Measurements from ENCODE around the gene TMEM88.

TMEM88 gene

GRCh38 chr17:7833011-7833794 is 21.7 kb upstream of the TMEM88 start:
- DNase-seq = no peak

- peak; percentile 93 for DNase-seq
These were observed 20.9 kb upstream of the TMEM88 start, which contains the start of gene KDM6B for GRCh38 chr17:7833795-7834541. Gene KDM6B (plus strand): TSS chr17:7834217. CDS start chr17:7845555, 11,338 bp downstream.

- DNase-seq = no peak
These were observed 20.3 kb upstream of the TMEM88 start for GRCh38 chr17:7834542-7834956.

- peak; percentile 99 for DNase-seq
These were observed 19.7 kb upstream of the TMEM88 start for GRCh38 chr17:7834957-7835813.

- peak; percentile 80 for DNase-seq
These were observed 18.9 kb upstream of the TMEM88 start for GRCh38 chr17:7835814-7836595.

GRCh38 chr17:7836596-7837407 is 18.1 kb upstream of the TMEM88 start:
- DNase-seq = peak; percentile 90

GRCh38 chr17:7837408-7838088 is 17.3 kb upstream of the TMEM88 start:
- DNase-seq = no peak

GRCh38 chr17:7838090-7839075 is 16.5 kb upstream of the TMEM88 start:
- peak; percentile 80 for DNase-seq

GRCh38 chr17:7839190-7839875 is 15.5 kb upstream of the TMEM88 start:
- DNase-seq = no peak

GRCh38 chr17:7839876-7840261 is 15.0 kb upstream of the TMEM88 start:
- DNase-seq = no peak

- DNase-seq = no peak
These were observed 14.4 kb upstream of the TMEM88 start for GRCh38 chr17:7840441-7840840.

- no peak for DNase-seq
These were observed 14.0 kb upstream of the TMEM88 start for GRCh38 chr17:7840875-7841274.

- DNase-seq = peak; percentile 91
These were observed 13.4 kb upstream of the TMEM88 start for GRCh38 chr17:7841396-7841914.

- peak; percentile 94 for DNase-seq
These were observed 12.9 kb upstream of the TMEM88 start for GRCh38 chr17:7841915-7842379.

GRCh38 chr17:7842380-7843256 is 12.2 kb upstream of the TMEM88 start:
- peak; percentile 81 for DNase-seq

GRCh38 chr17:7843257-7843535 is 11.7 kb upstream of the TMEM88 start:
- DNase-seq = no peak

GRCh38 chr17:7843536-7844291 is 11.2 kb upstream of the TMEM88 start:
- peak; percentile 86 for DNase-seq
